A673 (cell line): Measurements from ENCODE around the gene CORT.

Experiments used
- CTCF ChIP-seq: fragments of 300-800, 200-600 bp; sonication (generic); conservative IDR thresholded peaks from 2 replicates; pipeline ENCODE4 v1.5.1; 2017; ENCODE audit warnings: low read depth, mild to moderate bottlenecking, antibody characterized with exemption, low read length, moderate library complexity, mixed read lengths
- EZH2 ChIP-seq: fragments of 200-600 bp; sonication (generic); IDR thresholded peaks from 2 replicates; pipeline ENCODE4 v1.6.1; 2017; ENCODE audit warnings: borderline replicate concordance, low read depth, mild to moderate bottlenecking, mixed read lengths, antibody characterized with exemption, low read length; ENCODE audit not compliant: poor library complexity, severe bottlenecking

GRCh38 chr1:10424034-10424433 lies 25.8 kb upstream of the CORT start:
- no peak for TF ChIP-seq CTCF
- TF ChIP-seq EZH2 = no peak
